Endodermal cell (in vitro differentiated cells): ENCODE measurements around the gene DRGX. TPM values are rescaled to one million over a fixed set of nuclear protein-coding genes. Genes with fewer than 3 reads are reported as not detected.

Experiments used
- DNase-seq: peaks from one replicate; pipeline ENCODE4 v3.0.0-alpha.2; 2017
- H3K27ac ChIP-seq: 2 replicates; pipeline ENCODE4 v1.5.1; 2013; ENCODE audit warnings: mild to moderate bottlenecking, low read depth, low read length, moderate library complexity
- H3K27me3 ChIP-seq: 2 replicates; pipeline ENCODE4 v1.6.1; 2013; ENCODE audit warnings: mild to moderate bottlenecking, low read length, moderate library complexity; ENCODE audit not compliant: insufficient read depth, control insufficient read depth, poor library complexity, severe bottlenecking
- H3K36me3 ChIP-seq: 2 replicates; pipeline ENCODE4 v1.7.0; 2013; ENCODE audit warnings: mild to moderate bottlenecking, low read length, moderate library complexity; ENCODE audit not compliant: control insufficient read depth, insufficient read depth
- H3K4me1 ChIP-seq: one replicate; pipeline ENCODE4 v1.7.0; 2013; ENCODE audit warnings: low read length; ENCODE audit not compliant: control insufficient read depth, insufficient read depth
- H3K4me3 ChIP-seq: 2 replicates; pipeline ENCODE4 v1.5.1; 2013; ENCODE audit warnings: mild to moderate bottlenecking, low read length, moderate library complexity
- H3K9ac ChIP-seq: 2 replicates; pipeline ENCODE4 v1.6.1; 2013; ENCODE audit warnings: mild to moderate bottlenecking, low read length, moderate library complexity; ENCODE audit not compliant: poor library complexity, severe bottlenecking; ENCODE audit errors: extremely low read depth
- H3K9me3 ChIP-seq: 2 replicates; pipeline ENCODE4 v1.6.1; 2013; ENCODE audit warnings: mild to moderate bottlenecking, low read length, moderate library complexity; ENCODE audit not compliant: control insufficient read depth
- H3K27ac Mint-ChIP-seq: 2 replicates; pipeline ENCODE4 v1.8.0; 2020; ENCODE audit warnings: mixed read lengths
- H3K27me3 Mint-ChIP-seq: 2 replicates; pipeline ENCODE4 v1.8.0; 2021; ENCODE audit warnings: mild to moderate bottlenecking, mixed read lengths; ENCODE audit not compliant: insufficient read depth
- H3K36me3 Mint-ChIP-seq: 2 replicates; pipeline ENCODE4 v1.8.0; 2020; ENCODE audit warnings: low read depth, mixed read lengths
- H3K4me1 Mint-ChIP-seq: 2 replicates; pipeline ENCODE4 v1.8.0; 2020; ENCODE audit warnings: mixed read lengths
- H3K4me3 Mint-ChIP-seq: 2 replicates; pipeline ENCODE4 v1.8.0; 2020; ENCODE audit warnings: mild to moderate bottlenecking, moderate library complexity, mixed read lengths
- H3K9me3 Mint-ChIP-seq: 2 replicates; pipeline ENCODE4 v1.8.0; 2020; ENCODE audit warnings: mild to moderate bottlenecking, mixed read lengths
- CTCF ChIP-seq: fragments of 200-600 bp; sonication (generic); conservative IDR thresholded peaks from 2 replicates; pipeline ENCODE4 v1.5.0; 2021; ENCODE audit warnings: antibody characterized with exemption, mild to moderate bottlenecking
- WGBS, 2 experiments: methylation state at CpG; one replicate each; pipeline versions ENCODE4 v1.1.5 to v1.1.7; 2013; ENCODE audit warnings: missing lambda C conversion rate in 2 of 2, mixed read lengths in 1 of 2; ENCODE audit not compliant: insufficient coverage in 1 of 2, insufficient read length in 1 of 2; 5-methylcytosine and 5-hydroxymethylcytosine counted together
- total RNA-seq, 2 donors: library from RNA; stranded (reverse); fragmentation: NEBNext Ultra II Directional in 1 of 2; extraction: Animal tissue kit (Norgen Biotek cat#: 25700) in 1 of 2; gene quantifications; 2 replicates in 1 of 2; 3 replicates in 1 of 2; pipeline ENCODE4 v1.2.1, GENCODE V29; 2021

DRGX gene
- total RNA-seq, 2 donors from 2014 or later: not detected

- H3K4me1 ChIP-seq: no peaks in the 10 kb centered on the region
- H3K36me3 ChIP-seq: no peaks in the 10 kb centered on the region
- H3K27me3 Mint-ChIP-seq: peaks cover 12% of the 10 kb centered on the region
- no peak overlapping the region for H3K9ac ChIP-seq
- H3K4me1 Mint-ChIP-seq: no peaks in the 10 kb centered on the region
- no peak overlapping the region for H3K27ac Mint-ChIP-seq
- no peaks in the 10 kb centered on the region for H3K9me3 ChIP-seq
- 67 to 76% methylated on average over 3 to 4 of the region's 4 CpGs for WGBS, 2 experiments
- H3K27ac ChIP-seq: no peak overlapping the region
- H3K9me3 Mint-ChIP-seq: no peaks in the 10 kb centered on the region
- DNase-seq: no peak
- no peak overlapping the region for H3K4me3 ChIP-seq
- H3K36me3 Mint-ChIP-seq: no peaks in the 10 kb centered on the region
- no peak for TF ChIP-seq CTCF
- H3K27me3 ChIP-seq: no peaks in the 10 kb centered on the region
- H3K4me3 Mint-ChIP-seq: no peak overlapping the region
Measured at GRCh38 chr10:49377256-49377655, 18.6 kb downstream of the DRGX start.

DNA sequence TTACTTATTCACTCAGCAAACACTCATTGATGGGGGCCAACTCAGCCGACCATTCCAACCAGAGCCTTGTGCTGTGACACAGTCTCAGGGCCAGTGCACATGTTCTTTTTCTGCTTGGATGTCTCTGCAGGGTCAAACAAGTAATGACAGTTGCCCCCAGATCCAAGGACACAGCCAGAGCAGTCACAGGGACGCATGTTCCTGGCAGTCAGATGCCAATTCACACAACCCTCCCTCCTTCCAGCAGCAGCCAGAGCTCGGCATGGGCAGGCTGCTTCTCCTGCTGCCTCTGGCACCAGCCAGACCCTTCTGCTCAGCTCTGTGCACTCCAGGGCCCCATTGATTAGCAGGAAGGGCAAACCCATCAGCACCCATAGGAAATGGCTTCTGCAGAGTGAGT, 20.3 kb downstream of the DRGX start:
- no peaks in the 10 kb centered on the region for H3K4me1 Mint-ChIP-seq
- H3K9me3 Mint-ChIP-seq: no peaks in the 10 kb centered on the region
- H3K27me3 ChIP-seq: no peaks in the 10 kb centered on the region
- H3K27ac ChIP-seq: no peak overlapping the region
- H3K36me3 Mint-ChIP-seq: no peaks in the 10 kb centered on the region
- 78 to 80% methylated on average over 1 to 3 of the region's 3 CpGs for WGBS, 2 experiments
- no peak overlapping the region for H3K27ac Mint-ChIP-seq
- no peaks in the 10 kb centered on the region for H3K9me3 ChIP-seq
- no peak overlapping the region for H3K4me3 ChIP-seq
- H3K27me3 Mint-ChIP-seq: peaks cover 12% of the 10 kb centered on the region
- H3K4me3 Mint-ChIP-seq: no peak overlapping the region
- no peak for TF ChIP-seq CTCF
- H3K36me3 ChIP-seq: no peaks in the 10 kb centered on the region
- no peaks in the 10 kb centered on the region for H3K4me1 ChIP-seq
- DNase-seq: no peak
- no peak overlapping the region for H3K9ac ChIP-seq

DNA sequence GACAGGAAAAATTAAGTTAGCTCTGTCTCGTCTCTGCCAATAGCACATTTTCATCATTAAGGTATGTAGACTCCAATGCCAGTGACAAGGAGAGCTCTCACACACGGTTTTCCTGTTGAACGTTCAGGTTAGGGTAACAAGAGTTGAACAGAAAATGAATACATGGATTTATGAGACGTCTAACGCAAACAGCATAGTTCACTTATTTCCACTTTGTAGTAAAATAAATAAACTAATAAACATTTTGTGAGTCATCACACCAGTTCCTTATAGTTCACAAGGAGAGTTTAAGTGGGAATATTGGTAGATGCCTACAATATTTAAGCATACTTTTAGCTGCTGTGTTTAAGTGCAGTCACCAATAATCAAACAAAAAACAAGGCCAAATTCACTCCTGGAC, 21.1 kb downstream of the DRGX start:
- no peaks in the 10 kb centered on the region for H3K9me3 ChIP-seq
- H3K36me3 Mint-ChIP-seq: no peaks in the 10 kb centered on the region
- no peak overlapping the region for H3K9ac ChIP-seq
- no peak overlapping the region for H3K4me3 ChIP-seq
- H3K27ac ChIP-seq: no peak overlapping the region
- no peaks in the 10 kb centered on the region for H3K4me1 ChIP-seq
- no peaks in the 10 kb centered on the region for H3K9me3 Mint-ChIP-seq
- no peak for TF ChIP-seq CTCF
- H3K27ac Mint-ChIP-seq: no peak overlapping the region
- no peak for DNase-seq
- no peaks in the 10 kb centered on the region for H3K4me1 Mint-ChIP-seq
- H3K36me3 ChIP-seq: no peaks in the 10 kb centered on the region
- H3K4me3 Mint-ChIP-seq: no peak overlapping the region
- H3K27me3 Mint-ChIP-seq: peaks cover 12% of the 10 kb centered on the region
- WGBS, 2 experiments: 84 to 86% methylated on average over 1 to 3 of the region's 5 CpGs
- H3K27me3 ChIP-seq: no peaks in the 10 kb centered on the region
